PC-9 (cell line): Measurements from ENCODE around the gene COL4A2. TPM values are rescaled to one million over a fixed set of nuclear protein-coding genes. Genes with fewer than 3 reads are reported as not detected.

ENCODE experiments used
- BruUV-seq: library from RNA; stranded (reverse); fragments of 400-500 nt; replicated peaks from 2 replicates; lab custom pipeline; 2021; lab: Mats Ljungman, UMichigan
- CTCF ChIA-PET: fragments of 300-600 bp; sonication (Branson Sonifier 250); formaldehyde crosslinking; loops from one replicate; lab custom pipeline; 2022; ENCODE audit warnings: antibody characterized with exemption; lab: Charles Lee
- POLR2A ChIA-PET: fragments of 300-600 bp; sonication (Branson Sonifier 250); formaldehyde crosslinking; loops from one replicate; lab custom pipeline; 2022; ENCODE audit warnings: antibody characterized with exemption; ENCODE audit not compliant: unreplicated experiment; lab: Charles Lee
- DNase-seq, 2 experiments: peaks; one replicate each; pipeline versions ENCODE4 v3.0.0 to v3.0.0-alpha.2; 2015 to 2022; ENCODE audit warnings: mixed read lengths in 1 of 2
- H2AFZ ChIP-seq: fragments of 200-600 bp; sonication (generic); 2 replicates; pipeline ENCODE4 v1.8.1; 2017; ENCODE audit warnings: antibody characterized with exemption
- H3F3A ChIP-seq: fragments of 200-600 bp; sonication (generic); 2 replicates; pipeline ENCODE4 v1.8.1; 2017; ENCODE audit warnings: antibody characterized with exemption, mild to moderate bottlenecking, low read depth; ENCODE audit not compliant: insufficient read depth
- H3K27ac ChIP-seq: fragments of 200-600 bp; sonication (generic); 2 replicates; pipeline ENCODE4 v1.6.1; 2016; ENCODE audit warnings: mixed run types
- H3K27me3 ChIP-seq: fragments of 200-600 bp; sonication (generic); 2 replicates; pipeline ENCODE4 v1.6.1; 2016; ENCODE audit warnings: low read depth, mixed run types; ENCODE audit not compliant: insufficient read depth
- H3K36me3 ChIP-seq: fragments of 200-600 bp; sonication (generic); 2 replicates; pipeline ENCODE4 v1.6.1; 2016; ENCODE audit warnings: low read depth, mixed run types
- H3K4me1 ChIP-seq: fragments of 200-600 bp; sonication (generic); replicated peaks from 2 replicates; pipeline ENCODE4 v1.6.1; 2016; ENCODE audit warnings: mixed run types; ENCODE audit not compliant: insufficient read depth
- H3K4me2 ChIP-seq: fragments of 200-600 bp; sonication (generic); 2 replicates; pipeline ENCODE4 v1.6.1; 2017; ENCODE audit warnings: mixed run types
- H3K4me3 ChIP-seq: fragments of 200-600 bp; sonication (generic); 2 replicates; pipeline ENCODE4 v1.6.1; 2016; ENCODE audit warnings: mixed run types
- H3K79me2 ChIP-seq: fragments of 200-600 bp; sonication (generic); 2 replicates; pipeline ENCODE4 v1.6.1; 2017; ENCODE audit warnings: low read depth, mixed run types
- H3K9me2 ChIP-seq: fragments of 200-600 bp; sonication (generic); 2 replicates; pipeline ENCODE4 v1.8.1; 2017; ENCODE audit warnings: mild to moderate bottlenecking; ENCODE audit not compliant: insufficient read depth
- H3K9me3 ChIP-seq: fragments of 200-600 bp; sonication (generic); 2 replicates; pipeline ENCODE4 v1.8.1; 2016; ENCODE audit warnings: low read depth; ENCODE audit not compliant: insufficient read depth
- H4K20me1 ChIP-seq: fragments of 200-600 bp; sonication (generic); 2 replicates; pipeline ENCODE4 v1.8.1; 2017; ENCODE audit not compliant: insufficient read depth
- EZH2 ChIP-seq: fragments of 200-600 bp; sonication (generic); IDR thresholded peaks from 2 replicates; pipeline ENCODE4 v1.8.0; 2017; ENCODE audit warnings: antibody characterized with exemption, low read depth
- intact Hi-C: fragments of 100-400 bp; cut with micrococcal nuclease; formaldehyde crosslinking; loops from one replicate; pipeline ENCODE4 v1.10.0; 2022; ENCODE audit not compliant: unreplicated experiment
- total RNA-seq: library from RNA; stranded (reverse); gene quantifications from 2 replicates; pipeline ENCODE4 v1.2.3, GENCODE V29; 2021
- TF ChIP-seq, protein P1 (sequence below): fragments of 200-600 bp; sonication (generic); conservative IDR thresholded peaks from 2 replicates; pipeline ENCODE4 v1.6.1; 2017; ENCODE audit warnings: mixed run types, antibody characterized with exemption, mild to moderate bottlenecking, moderate library complexity

The COL4A2 gene
- total RNA-seq, 1 experiment from 2014 or later: 1.2 TPM

DNA sequence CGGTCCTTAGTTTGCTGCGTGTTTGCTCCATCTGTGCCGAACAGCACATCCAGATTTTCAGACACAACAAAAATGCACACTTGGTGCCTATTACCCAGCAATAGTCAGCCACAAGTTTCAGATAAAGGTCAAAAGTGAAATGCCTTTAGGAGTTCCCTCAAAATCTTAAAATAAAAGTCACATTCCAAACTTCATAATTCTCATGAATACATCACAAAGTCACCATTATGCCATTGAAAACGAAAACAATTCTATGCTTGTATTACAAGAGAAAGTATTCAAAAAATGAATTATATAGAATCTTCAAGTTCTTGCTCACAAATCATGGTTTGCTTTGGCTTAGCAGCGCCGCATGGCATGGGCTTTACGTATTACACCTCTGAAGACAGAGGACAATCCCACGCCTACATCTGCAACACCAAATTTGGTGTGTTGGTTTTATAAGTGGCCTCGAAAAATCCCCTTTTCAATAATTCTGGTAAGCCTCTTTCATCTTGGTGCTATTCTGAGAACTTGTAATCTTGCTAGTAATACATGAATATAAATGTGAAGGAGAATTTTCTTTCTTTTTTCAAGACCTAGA lies 26.8 kb upstream of the COL4A2 start:
- TF ChIP-seq, protein P1, sequence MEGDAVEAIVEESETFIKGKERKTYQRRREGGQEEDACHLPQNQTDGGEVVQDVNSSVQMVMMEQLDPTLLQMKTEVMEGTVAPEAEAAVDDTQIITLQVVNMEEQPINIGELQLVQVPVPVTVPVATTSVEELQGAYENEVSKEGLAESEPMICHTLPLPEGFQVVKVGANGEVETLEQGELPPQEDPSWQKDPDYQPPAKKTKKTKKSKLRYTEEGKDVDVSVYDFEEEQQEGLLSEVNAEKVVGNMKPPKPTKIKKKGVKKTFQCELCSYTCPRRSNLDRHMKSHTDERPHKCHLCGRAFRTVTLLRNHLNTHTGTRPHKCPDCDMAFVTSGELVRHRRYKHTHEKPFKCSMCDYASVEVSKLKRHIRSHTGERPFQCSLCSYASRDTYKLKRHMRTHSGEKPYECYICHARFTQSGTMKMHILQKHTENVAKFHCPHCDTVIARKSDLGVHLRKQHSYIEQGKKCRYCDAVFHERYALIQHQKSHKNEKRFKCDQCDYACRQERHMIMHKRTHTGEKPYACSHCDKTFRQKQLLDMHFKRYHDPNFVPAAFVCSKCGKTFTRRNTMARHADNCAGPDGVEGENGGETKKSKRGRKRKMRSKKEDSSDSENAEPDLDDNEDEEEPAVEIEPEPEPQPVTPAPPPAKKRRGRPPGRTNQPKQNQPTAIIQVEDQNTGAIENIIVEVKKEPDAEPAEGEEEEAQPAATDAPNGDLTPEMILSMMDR: no peak
- no peak for TF ChIP-seq EZH2

DNA sequence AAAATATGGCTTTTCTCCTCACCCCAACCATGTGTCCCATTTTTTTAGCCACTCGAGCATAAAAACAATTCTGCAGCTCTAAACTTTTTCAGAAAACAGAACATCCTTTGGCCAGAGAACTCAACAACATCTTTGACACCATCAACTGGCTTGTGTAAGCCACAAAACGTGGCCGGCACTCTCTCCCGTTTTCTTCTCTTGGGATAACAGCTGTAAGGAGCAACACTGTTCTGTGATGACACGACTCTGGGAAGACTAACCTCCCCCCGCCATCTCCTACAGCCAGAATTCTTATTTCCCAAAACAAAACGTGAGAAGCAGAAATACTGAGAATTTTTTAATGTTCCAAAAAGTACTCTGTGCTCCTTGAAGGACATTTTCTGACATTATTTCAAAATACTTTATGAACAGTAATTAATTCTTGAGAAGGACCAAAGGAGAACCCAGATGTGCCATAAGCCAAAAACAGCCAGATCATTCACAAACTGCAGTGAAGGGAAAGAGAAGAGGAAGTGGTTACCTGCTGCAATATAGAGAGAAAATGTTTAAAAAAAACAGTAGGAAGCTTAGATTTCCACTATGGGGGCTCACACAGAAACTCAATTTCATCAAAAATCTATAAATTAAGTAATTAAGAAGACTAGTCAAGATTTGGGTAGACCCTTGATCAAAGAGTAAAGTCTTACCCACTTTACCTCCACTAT lies 25.9 kb upstream of the COL4A2 start:
- H3K4me1 ChIP-seq: peaks cover 29% of the 10 kb centered on the region
- H3K4me3 ChIP-seq: no peak overlapping the region
- H3K27me3 ChIP-seq: no peaks in the 10 kb centered on the region
- no peak overlapping the region for H3K27ac ChIP-seq
- no peaks in the 10 kb centered on the region for H3K79me2 ChIP-seq
- no peak overlapping the region for H2AFZ ChIP-seq
- ChIA-PET CTCF (no interaction called here), POLR2A (no interaction called here)
- H4K20me1 ChIP-seq: no peaks in the 10 kb centered on the region
- DNase-seq: no peak
- H3K36me3 ChIP-seq: no peaks in the 10 kb centered on the region
- intact Hi-C loops: no loop called here
- TF ChIP-seq EZH2: no peak
- TF ChIP-seq, protein P1: no peak
- no peaks in the 10 kb centered on the region for H3K9me2 ChIP-seq
- H3K4me2 ChIP-seq: no peak overlapping the region
- no peaks in the 10 kb centered on the region for H3F3A ChIP-seq
- H3K9me3 ChIP-seq: peaks cover 4% of the 10 kb centered on the region; the same call in 1 of the 2 replicates
- BruUV-seq: no TSS peak

More for the DNA sequence above, 26.8 kb upstream of the COL4A2 start:
- H3K9me3 ChIP-seq: peaks cover 4% of the 10 kb centered on the region; the same call in 1 of the 2 replicates
- peaks cover 23% of the 10 kb centered on the region for H3K4me1 ChIP-seq
- DNase-seq: no peak
- intact Hi-C loops: no loop called here
- ChIA-PET POLR2A (no interaction called here), CTCF (no interaction called here)
- no peaks in the 10 kb centered on the region for H3K9me2 ChIP-seq
- no peak overlapping the region for H3K27ac ChIP-seq
- H3K79me2 ChIP-seq: no peaks in the 10 kb centered on the region
- no TSS peak for BruUV-seq
- no peaks in the 10 kb centered on the region for H3K36me3 ChIP-seq
- H3K27me3 ChIP-seq: no peaks in the 10 kb centered on the region
- no peak overlapping the region for H3K4me3 ChIP-seq
- no peak overlapping the region for H2AFZ ChIP-seq
- no peak overlapping the region for H3K4me2 ChIP-seq
- H4K20me1 ChIP-seq: no peaks in the 10 kb centered on the region
- H3F3A ChIP-seq: no peaks in the 10 kb centered on the region

DNA sequence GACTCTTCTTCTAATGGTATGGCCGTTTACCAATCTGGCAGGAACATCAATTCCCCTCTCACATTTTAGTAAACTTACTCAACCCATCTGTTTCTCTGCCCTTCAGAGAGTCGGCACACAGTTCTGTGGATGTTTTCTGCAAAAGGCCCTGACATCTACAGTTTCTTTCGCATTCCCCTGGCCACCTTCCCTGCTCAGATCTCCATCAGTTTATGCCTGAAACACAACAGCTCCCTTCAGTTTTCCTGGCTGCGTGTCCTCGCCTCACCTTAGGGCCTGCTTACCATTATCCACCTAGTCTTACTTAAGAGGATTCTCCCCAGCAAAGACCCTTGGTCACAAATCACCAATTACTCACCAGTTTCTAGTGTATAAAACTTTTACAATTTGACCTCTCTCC lies 25.3 kb upstream of the COL4A2 start:
- H3K27me3 ChIP-seq: no peaks in the 10 kb centered on the region
- no peaks in the 10 kb centered on the region for H3K9me2 ChIP-seq
- peaks cover 6% of the 10 kb centered on the region; the same call in 1 of the 2 replicates for H3F3A ChIP-seq
- TF ChIP-seq, protein P1: no peak
- no peak for TF ChIP-seq EZH2
- H3K9me3 ChIP-seq: peaks cover 4% of the 10 kb centered on the region; the same call in 1 of the 2 replicates
- H3K36me3 ChIP-seq: no peaks in the 10 kb centered on the region
- intact Hi-C loops: no loop called here
- no TSS peak for BruUV-seq
- CTCF ChIA-PET: no interaction called here
- no peak overlapping the region for H3K4me2 ChIP-seq
- peaks cover 33% of the 10 kb centered on the region for H3K4me1 ChIP-seq
- no peaks in the 10 kb centered on the region for H3K79me2 ChIP-seq
- POLR2A ChIA-PET: no interaction called here
- H3K27ac ChIP-seq: no peak overlapping the region
- no peaks in the 10 kb centered on the region for H4K20me1 ChIP-seq
- no peak overlapping the region for H2AFZ ChIP-seq
- no peak for DNase-seq
- no peak overlapping the region for H3K4me3 ChIP-seq
